ENCODE results near the gene PARPBP. TPM values are rescaled to one million over a fixed set of nuclear protein-coding genes. Genes with fewer than 3 reads are reported as not detected.
"Not testable (repeated sequence)": the region's sequence is repeated elsewhere in the genome, so short reads cannot be mapped to it uniquely, and the experiment has no call there.

PARPBP gene
- total RNA-seq, 1 donor from 2014 or later, result 0.47 TPM

DNA sequence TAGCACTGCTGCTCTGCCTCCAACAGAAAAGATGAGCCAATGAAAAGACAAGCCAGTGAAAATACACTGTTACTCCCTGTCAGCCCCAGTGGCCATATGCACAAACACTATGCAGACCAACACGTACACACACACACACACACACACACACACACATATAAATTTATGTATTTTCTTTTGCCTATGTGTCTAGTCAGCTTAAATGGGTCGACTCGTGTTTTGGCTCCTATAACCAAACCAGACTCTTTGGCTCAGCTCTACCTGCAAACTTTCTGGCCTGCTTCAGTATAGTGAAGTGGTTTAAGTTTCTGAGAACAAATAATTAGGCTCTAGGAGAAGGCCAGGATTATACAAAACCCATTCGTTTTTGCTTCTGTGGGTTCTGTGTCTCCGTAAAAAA is 108.0 kb downstream of the PARPBP start:
- intact Hi-C loops (cut with micrococcal nuclease), result no loop called here

DNA sequence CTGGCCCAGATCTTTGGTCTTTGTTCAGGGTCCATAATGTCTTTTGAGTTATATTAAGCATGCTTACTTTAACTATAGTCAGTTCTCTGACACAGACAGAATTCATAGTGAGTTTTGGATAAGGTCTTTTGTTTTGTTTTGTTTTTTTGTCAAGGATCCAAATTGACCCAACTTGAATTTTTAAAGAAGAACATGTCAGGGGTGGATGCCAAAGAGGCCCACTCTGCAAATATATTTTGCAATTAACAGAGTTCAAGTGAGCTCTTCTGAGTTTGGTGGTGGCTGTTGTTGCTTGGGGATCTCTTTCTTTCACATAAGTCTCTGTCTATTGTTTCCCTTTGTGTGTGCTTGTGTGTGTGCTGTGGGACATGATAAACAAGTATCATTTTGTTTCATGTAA is 112.1 kb downstream of the PARPBP start:
- intact Hi-C loops (cut with micrococcal nuclease), result no loop called here
- DNase-seq (no peak), ATAC-seq (no peak)

More for the DNA sequence above, 108.0 kb downstream of the PARPBP start:
- no peak for ATAC-seq
- no peak for DNase-seq

- DNase-seq (no peak), ATAC-seq (peak; percentile 73)
- intact Hi-C loops (cut with micrococcal nuclease), result no loop called here
These were observed 112.5 kb downstream of the PARPBP start for GRCh38 chr12:102232446-102232845.

- ATAC-seq (no peak), DNase-seq (no peak)
- intact Hi-C loops (cut with micrococcal nuclease), result no loop called here
These were observed 114.6 kb downstream of the PARPBP start for GRCh38 chr12:102234599-102234998.

DNA sequence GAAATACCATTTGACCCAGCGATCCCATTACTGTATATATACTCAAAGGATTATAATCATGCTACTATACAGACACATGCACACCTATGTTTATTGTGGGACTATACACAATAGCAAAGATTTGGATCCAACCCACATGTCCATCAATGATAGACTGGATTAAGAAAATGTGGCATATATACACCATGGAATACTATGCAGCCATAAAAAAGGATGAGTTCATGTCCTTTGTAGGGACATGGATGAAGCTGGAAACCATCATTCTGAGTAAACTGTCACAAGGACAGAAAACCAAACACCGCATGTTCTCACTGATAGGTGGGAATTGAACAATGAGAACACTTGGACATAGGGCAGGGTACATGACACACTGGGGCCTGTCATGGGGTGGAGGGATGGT is 120.9 kb downstream of the PARPBP start:
- ATAC-seq; DNase-seq; intact Hi-C loops (cut with micrococcal nuclease): not testable (repeated sequence)

Other genes starting within 250 kb of the PARPBP start
- gene DRAM1, start 242.6 kb upstream of the PARPBP start, total RNA-seq, result 6.2 TPM
- gene WASHC3, start 58.2 kb upstream of the PARPBP start, total RNA-seq, result 31.2 TPM
- 15.3 TPM for gene NUP37, start 69 bp upstream of the PARPBP start, total RNA-seq
- not detected for gene PMCH, start 77.7 kb downstream of the PARPBP start, total RNA-seq